Lower leg skin (tissue), 4 donors: ENCODE results near the gene FLNB. TPM values are rescaled to one million over a fixed set of nuclear protein-coding genes. Genes with fewer than 3 reads are reported as not detected.

ENCODE experiments used
- DNase-seq, 2 donors: peaks; one replicate each; pipeline ENCODE4 v3.0.0-alpha.2; 2019; ENCODE audit warnings: low spot score in 2 of 2
- H3K4me3 ChIP-seq: fragments of 200-600 bp; sonication (generic); 2 replicates; pipeline ENCODE4 v1.5.1; 2017; ENCODE audit warnings: mild to moderate bottlenecking, low read depth; ENCODE audit not compliant: poor library complexity, severe bottlenecking
- POLR2A ChIP-seq, 2 donors: fragments of 450-650 bp; IDR thresholded peaks; one replicate each; pipeline ENCODE4 v1.6.1; 2016 to 2017; ENCODE audit warnings: antibody characterized with exemption in 2 of 2, mild to moderate bottlenecking in 1 of 2, moderate library complexity in 1 of 2
- WGBS, 2 donors: methylation state at CpG; one replicate each; pipeline ENCODE4 v1.1.5; 2018; 5-methylcytosine and 5-hydroxymethylcytosine counted together
- intact Hi-C: fragments of 100-400 bp; cut with DNase I; formaldehyde crosslinking; loops from one replicate; pipeline ENCODE4 v1.15.0; 2023; ENCODE audit warnings: low total_unique reads
- total RNA-seq, 4 donors: library from RNA; depleted of rRNA; stranded (reverse); fragments of >200 nt; gene quantifications; one replicate each; pipeline ENCODE4 v1.1.0, GENCODE V29; 2016
- TF ChIP-seq, protein P1 (sequence below), 3 donors: fragments of 450-650 bp; IDR thresholded peaks; one replicate each; pipeline ENCODE4 v1.5.1; 2016; ENCODE audit warnings: antibody characterized with exemption in 3 of 3, mild to moderate bottlenecking in 3 of 3, moderate library complexity in 2 of 3

Gene FLNB
- total RNA-seq, 4 donors from 2014 or later = 108 to 155 (median 128) TPM

- no peak for DNase-seq
- intact Hi-C loops = no loop called here
- no peak overlapping the region for H3K4me3 ChIP-seq
- WGBS, 2 donors = 83 to 90% methylated on average over 7 of the region's 7 CpGs
- TF ChIP-seq POLR2A (IDR thresholded peaks at IDR 0.05) = no peak
- TF ChIP-seq, protein P1, sequence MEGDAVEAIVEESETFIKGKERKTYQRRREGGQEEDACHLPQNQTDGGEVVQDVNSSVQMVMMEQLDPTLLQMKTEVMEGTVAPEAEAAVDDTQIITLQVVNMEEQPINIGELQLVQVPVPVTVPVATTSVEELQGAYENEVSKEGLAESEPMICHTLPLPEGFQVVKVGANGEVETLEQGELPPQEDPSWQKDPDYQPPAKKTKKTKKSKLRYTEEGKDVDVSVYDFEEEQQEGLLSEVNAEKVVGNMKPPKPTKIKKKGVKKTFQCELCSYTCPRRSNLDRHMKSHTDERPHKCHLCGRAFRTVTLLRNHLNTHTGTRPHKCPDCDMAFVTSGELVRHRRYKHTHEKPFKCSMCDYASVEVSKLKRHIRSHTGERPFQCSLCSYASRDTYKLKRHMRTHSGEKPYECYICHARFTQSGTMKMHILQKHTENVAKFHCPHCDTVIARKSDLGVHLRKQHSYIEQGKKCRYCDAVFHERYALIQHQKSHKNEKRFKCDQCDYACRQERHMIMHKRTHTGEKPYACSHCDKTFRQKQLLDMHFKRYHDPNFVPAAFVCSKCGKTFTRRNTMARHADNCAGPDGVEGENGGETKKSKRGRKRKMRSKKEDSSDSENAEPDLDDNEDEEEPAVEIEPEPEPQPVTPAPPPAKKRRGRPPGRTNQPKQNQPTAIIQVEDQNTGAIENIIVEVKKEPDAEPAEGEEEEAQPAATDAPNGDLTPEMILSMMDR (IDR thresholded peaks at IDR 0.05) = no peak
Observed at GRCh38 chr3:58184982-58185360, 176.7 kb downstream of the FLNB start.

- no peak overlapping the region for H3K4me3 ChIP-seq
- WGBS, 2 donors = 46 to 47% methylated on average over 6 of the region's 6 CpGs
- intact Hi-C loops = no loop called here
- no peak for DNase-seq
- TF ChIP-seq, protein P1 (IDR thresholded peaks at IDR 0.05) = no peak
- TF ChIP-seq POLR2A (IDR thresholded peaks at IDR 0.05) = no peak
Observed at GRCh38 chr3:58188173-58188564, 179.9 kb downstream of the FLNB start.

- WGBS, 2 donors = 41 to 47% methylated on average over 10 of the region's 10 CpGs
- intact Hi-C loops = no loop called here
- TF ChIP-seq POLR2A (IDR thresholded peaks at IDR 0.05) = no peak
- TF ChIP-seq, protein P1 (IDR thresholded peaks at IDR 0.05) = no peak
- no peak overlapping the region for H3K4me3 ChIP-seq
- DNase-seq = no peak
Observed at GRCh38 chr3:58188921-58189451, 180.8 kb downstream of the FLNB start.

DNA sequence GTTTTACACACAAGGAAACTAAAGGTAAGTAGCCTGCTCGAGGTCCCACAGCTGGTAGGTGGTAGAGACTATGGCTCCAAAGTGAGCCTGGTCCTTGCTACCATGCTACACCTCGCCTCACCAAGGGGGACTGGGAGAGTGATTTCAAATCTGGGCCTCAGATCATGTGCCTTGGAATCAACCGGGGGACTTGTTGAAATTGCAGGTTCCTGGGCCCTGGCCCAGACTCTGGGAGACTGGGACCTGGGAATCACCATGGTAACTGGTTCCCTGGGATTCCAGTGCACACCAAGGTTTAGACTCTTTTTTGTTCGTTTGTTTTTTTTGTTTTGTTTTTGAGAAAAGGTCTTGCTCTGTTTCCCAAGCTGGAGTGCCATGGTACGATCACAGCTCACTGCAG is 181.5 kb downstream of the FLNB start:
- no peak for TF ChIP-seq POLR2A (IDR thresholded peaks at IDR 0.05)
- TF ChIP-seq, protein P1 (IDR thresholded peaks at IDR 0.05) = no peak
- intact Hi-C loops = no loop called here
- 78 to 83% methylated on average over 5 of the region's 5 CpGs for WGBS, 2 donors
- DNase-seq = no peak
- no peak overlapping the region for H3K4me3 ChIP-seq

GRCh38 chr3:58190291-58190690 is 182.1 kb downstream of the FLNB start:
- intact Hi-C loops = no loop called here

More at GRCh38 chr3:58190291-58190690, 182.1 kb downstream of the FLNB start:
- WGBS, 2 donors = 85 to 100% methylated on average over 4 of the region's 4 CpGs
- H3K4me3 ChIP-seq = no peak overlapping the region
- DNase-seq = no peak
- TF ChIP-seq, protein P1 (IDR thresholded peaks at IDR 0.05) = no peak
- no peak for TF ChIP-seq POLR2A (IDR thresholded peaks at IDR 0.05)
